ENCODE data around the gene C19orf12.

C19orf12 gene

GRCh38 chr19:29685326-29685725, 29.7 kb downstream of the C19orf12 start:
- Histone ChIP-seq H3K14ac (ENCODE audit: low read length) (no peak overlapping the region), H3K18ac (ENCODE audit: low read length) (no peak overlapping the region), H3K9ac (ENCODE audit: low read depth, low read length, poor library complexity) (no peak overlapping the region), H4K8ac (ENCODE audit: low read depth, low read length) (no peak overlapping the region), H3K27ac (replicated peaks; ENCODE audit: low read length) (no peak overlapping the region), H2BK15ac (ENCODE audit: low read length) (no peak overlapping the region), H3K23ac (ENCODE audit: low read depth, low read length, poor library complexity) (no peak overlapping the region), H3K9me3 (replicated peaks in 1 of 2; ENCODE audit: control insufficient read depth in 2 of 2, insufficient read depth in 1 of 2, low read depth in 1 of 2, low read length in 2 of 2) (peaks cover 0 to under 1% of the 10 kb centered on the region in 2 donors), H3K27me3 (ENCODE audit: control insufficient read depth in 3 of 3, insufficient read depth in 3 of 3, low read depth in 1 of 3, low read length in 3 of 3) (peaks cover 0 to 7% (median 0%) of the 10 kb centered on the region in 3 experiments), H2AK5ac (ENCODE audit: low read depth, low read length) (no peak overlapping the region), H3K4me2 (ENCODE audit: insufficient read depth, low read length, poor library complexity, severe bottlenecking) (no peak overlapping the region), H4K91ac (ENCODE audit: low read depth, low read length, poor library complexity) (no peak overlapping the region), H3K4ac (ENCODE audit: low read length) (no peak overlapping the region), H3K4me1 (ENCODE audit: control insufficient read depth in 2 of 2, insufficient read depth in 1 of 2, low read depth in 1 of 2, low read length in 2 of 2) (peaks cover 12 to 14% of the 10 kb centered on the region in 2 donors), H2BK5ac (ENCODE audit: low read length) (no peak overlapping the region), H2BK12ac (ENCODE audit: low read length) (no peak overlapping the region), H3K79me1 (ENCODE audit: low read depth, low read length) (peaks cover 4% of the 10 kb centered on the region), H3K36me3 (replicated peaks in 1 of 2; ENCODE audit: control insufficient read depth in 2 of 2, insufficient read depth in 2 of 2, low read length in 2 of 2) (no peaks in the 10 kb centered on the region), H2BK120ac (ENCODE audit: low read depth, low read length) (no peak overlapping the region), H3K4me3 (ENCODE audit: low read length in 2 of 2) (no peak overlapping the region), H2AFZ (ENCODE audit: low read length) (no peak overlapping the region)
- WGBS, 2 donors (ENCODE audit: extremely low coverage in 2 of 2, insufficient read length in 2 of 2, insufficient replicate concordance in 1 of 2): no CpG with 5 or more reads among the region's 7 CpGs
- no peak for DNase-seq (ENCODE audit: low spot score)

- peak overlapping the region; percentile 95 for H2AK5ac ChIP-seq (ENCODE audit: low read depth, low read length)
- H3K9ac ChIP-seq (ENCODE audit: low read depth, low read length, poor library complexity): no peak overlapping the region
- H2BK12ac ChIP-seq (ENCODE audit: low read length): peak overlapping the region; percentile 46
- H4K8ac ChIP-seq (ENCODE audit: low read depth, low read length): no peak overlapping the region
- H3K4me2 ChIP-seq (ENCODE audit: insufficient read depth, low read length, poor library complexity, severe bottlenecking): peak overlapping the region; percentile 23
- no peaks in the 10 kb centered on the region for H3K36me3 ChIP-seq (replicated peaks in 1 of 2; ENCODE audit: control insufficient read depth in 2 of 2, insufficient read depth in 2 of 2, low read length in 2 of 2)
- H2AFZ ChIP-seq (ENCODE audit: low read length): peak overlapping the region; percentile 76
- H3K14ac ChIP-seq (ENCODE audit: low read length): no peak overlapping the region
- peaks cover 12 to 22% of the 10 kb centered on the region in 2 donors for H3K4me1 ChIP-seq (ENCODE audit: control insufficient read depth in 2 of 2, insufficient read depth in 1 of 2, low read depth in 1 of 2, low read length in 2 of 2)
- no peak overlapping the region for H3K4me3 ChIP-seq (ENCODE audit: low read length in 2 of 2)
- WGBS, 2 donors (ENCODE audit: extremely low coverage in 2 of 2, insufficient read length in 2 of 2, insufficient replicate concordance in 1 of 2): no CpG with 5 or more reads among the region's 10 CpGs
- no peak overlapping the region for H3K27ac ChIP-seq (replicated peaks; ENCODE audit: low read length)
- H3K79me1 ChIP-seq (ENCODE audit: low read depth, low read length): peaks cover 4% of the 10 kb centered on the region
- no peak overlapping the region for H4K91ac ChIP-seq (ENCODE audit: low read depth, low read length, poor library complexity)
- no peak overlapping the region for H3K23ac ChIP-seq (ENCODE audit: low read depth, low read length, poor library complexity)
- H2BK15ac ChIP-seq (ENCODE audit: low read length): peak overlapping the region; percentile 91
- H2BK120ac ChIP-seq (ENCODE audit: low read depth, low read length): no peak overlapping the region
- DNase-seq (ENCODE audit: low spot score): peak; percentile 51
- peaks cover 0 to 7% (median 0%) of the 10 kb centered on the region in 3 experiments for H3K27me3 ChIP-seq (ENCODE audit: control insufficient read depth in 3 of 3, insufficient read depth in 3 of 3, low read depth in 1 of 3, low read length in 3 of 3)
- no peak overlapping the region for H3K4ac ChIP-seq (ENCODE audit: low read length)
- no peaks in the 10 kb centered on the region for H3K9me3 ChIP-seq (replicated peaks in 1 of 2; ENCODE audit: control insufficient read depth in 2 of 2, insufficient read depth in 1 of 2, low read depth in 1 of 2, low read length in 2 of 2)
- peak overlapping the region; percentile 95 for H3K18ac ChIP-seq (ENCODE audit: low read length)
- H2BK5ac ChIP-seq (ENCODE audit: low read length): no peak overlapping the region
Measured at GRCh38 chr19:29683009-29683408, 32.1 kb downstream of the C19orf12 start.

GRCh38 chr19:29682236-29682895, 32.7 kb downstream of the C19orf12 start:
- H3K14ac ChIP-seq (ENCODE audit: low read length): peak overlapping the region; percentile 98
- H3K4ac ChIP-seq (ENCODE audit: low read length): no peak overlapping the region
- H3K9me3 ChIP-seq (replicated peaks in 1 of 2; ENCODE audit: control insufficient read depth in 2 of 2, insufficient read depth in 1 of 2, low read depth in 1 of 2, low read length in 2 of 2): no peaks in the 10 kb centered on the region
- H3K9ac ChIP-seq (ENCODE audit: low read depth, low read length, poor library complexity): peak overlapping the region; percentile 12
- no peak overlapping the region for H3K27ac ChIP-seq (replicated peaks; ENCODE audit: low read length)
- H3K4me2 ChIP-seq (ENCODE audit: insufficient read depth, low read length, poor library complexity, severe bottlenecking): peak overlapping the region; percentile 23
- H3K4me1 ChIP-seq (ENCODE audit: control insufficient read depth in 2 of 2, insufficient read depth in 1 of 2, low read depth in 1 of 2, low read length in 2 of 2): peaks cover 12 to 22% of the 10 kb centered on the region in 2 donors
- peak overlapping the region; percentile 91 for H2BK15ac ChIP-seq (ENCODE audit: low read length)
- peaks cover 4% of the 10 kb centered on the region for H3K79me1 ChIP-seq (ENCODE audit: low read depth, low read length)
- H3K27me3 ChIP-seq (ENCODE audit: control insufficient read depth in 3 of 3, insufficient read depth in 3 of 3, low read depth in 1 of 3, low read length in 3 of 3): peaks cover 0 to 7% (median 0%) of the 10 kb centered on the region in 3 experiments
- DNase-seq (ENCODE audit: low spot score): no peak
- peak overlapping the region; percentile 95 for H2AK5ac ChIP-seq (ENCODE audit: low read depth, low read length)
- no peaks in the 10 kb centered on the region for H3K36me3 ChIP-seq (replicated peaks in 1 of 2; ENCODE audit: control insufficient read depth in 2 of 2, insufficient read depth in 2 of 2, low read length in 2 of 2)
- H3K18ac ChIP-seq (ENCODE audit: low read length): peak overlapping the region; percentile 95
- H2AFZ ChIP-seq (ENCODE audit: low read length): peak overlapping the region; percentile 76
- no peak overlapping the region for H4K91ac ChIP-seq (ENCODE audit: low read depth, low read length, poor library complexity)
- H3K4me3 ChIP-seq (ENCODE audit: low read length in 2 of 2): no peak overlapping the region
- H4K8ac ChIP-seq (ENCODE audit: low read depth, low read length): no peak overlapping the region
- WGBS, 2 donors (ENCODE audit: extremely low coverage in 2 of 2, insufficient read length in 2 of 2, insufficient replicate concordance in 1 of 2): no CpG with 5 or more reads among the region's 16 CpGs
- no peak overlapping the region for H2BK120ac ChIP-seq (ENCODE audit: low read depth, low read length)
- H3K23ac ChIP-seq (ENCODE audit: low read depth, low read length, poor library complexity): no peak overlapping the region
- peak overlapping the region; percentile 61 for H2BK5ac ChIP-seq (ENCODE audit: low read length)
- H2BK12ac ChIP-seq (ENCODE audit: low read length): peak overlapping the region; percentile 46

- Histone ChIP-seq H3K4me2 (ENCODE audit: insufficient read depth, low read length, poor library complexity, severe bottlenecking) (no peak overlapping the region), H2AFZ (ENCODE audit: low read length) (peak overlapping the region; percentile 29), H3K23ac (ENCODE audit: low read depth, low read length, poor library complexity) (no peak overlapping the region), H3K18ac (ENCODE audit: low read length) (peak overlapping the region; percentile 88), H2BK15ac (ENCODE audit: low read length) (peak overlapping the region; percentile 61), H3K36me3 (replicated peaks in 1 of 2; ENCODE audit: control insufficient read depth in 2 of 2, insufficient read depth in 2 of 2, low read length in 2 of 2) (no peaks in the 10 kb centered on the region), H3K14ac (ENCODE audit: low read length) (peak overlapping the region; percentile 78), H3K4me1 (ENCODE audit: control insufficient read depth in 2 of 2, insufficient read depth in 1 of 2, low read depth in 1 of 2, low read length in 2 of 2) (peaks cover 12 to 26% of the 10 kb centered on the region in 2 donors), H3K9me3 (replicated peaks in 1 of 2; ENCODE audit: control insufficient read depth in 2 of 2, insufficient read depth in 1 of 2, low read depth in 1 of 2, low read length in 2 of 2) (no peaks in the 10 kb centered on the region), H3K4me3 (ENCODE audit: low read length in 2 of 2) (no peak overlapping the region), H3K4ac (ENCODE audit: low read length) (no peak overlapping the region), H3K27me3 (ENCODE audit: control insufficient read depth in 3 of 3, insufficient read depth in 3 of 3, low read depth in 1 of 3, low read length in 3 of 3) (peaks cover 0 to 7% (median 0%) of the 10 kb centered on the region in 3 experiments), H2AK5ac (ENCODE audit: low read depth, low read length) (peak overlapping the region; percentile 95), H4K8ac (ENCODE audit: low read depth, low read length) (no peak overlapping the region), H3K27ac (replicated peaks; ENCODE audit: low read length) (no peak overlapping the region), H3K79me1 (ENCODE audit: low read depth, low read length) (peaks cover 4% of the 10 kb centered on the region), H2BK5ac (ENCODE audit: low read length) (peak overlapping the region; percentile 61), H4K91ac (ENCODE audit: low read depth, low read length, poor library complexity) (no peak overlapping the region), H2BK120ac (ENCODE audit: low read depth, low read length) (no peak overlapping the region), H2BK12ac (ENCODE audit: low read length) (peak overlapping the region; percentile 65), H3K9ac (ENCODE audit: low read depth, low read length, poor library complexity) (peak overlapping the region; percentile 25)
- no CpG with 5 or more reads among the region's 13 CpGs for WGBS, 2 donors (ENCODE audit: extremely low coverage in 2 of 2, insufficient read length in 2 of 2, insufficient replicate concordance in 1 of 2)
- DNase-seq (ENCODE audit: low spot score): no peak
Measured at GRCh38 chr19:29681422-29682235, 33.4 kb downstream of the C19orf12 start.

Data from neuronal stem cell (in vitro differentiated cells).